H1 (cell line): Measurements from ENCODE around the gene CENPB.

Source experiments
- CHD7 ChIP-seq: fragments of 300-600 bp; sonication (generic); IDR thresholded peaks from 2 replicates; pipeline ENCODE4 v1.7.1; 2012; ENCODE audit warnings: low read length, moderate library complexity, mild to moderate bottlenecking, inconsistent platforms; ENCODE audit not compliant: insufficient replicate concordance
- CTCF ChIP-seq, 3 experiments: IDR thresholded peaks; 1 replicate in 2 of 3; 2 replicates in 1 of 3; pipeline versions ENCODE4 v1.5.1 to v1.6.1; 2011; ENCODE audit warnings: low read length in 3 of 3, mild to moderate bottlenecking in 3 of 3, inconsistent platforms in 2 of 3, low read depth in 1 of 3, moderate library complexity in 1 of 3; ENCODE audit not compliant: insufficient read depth in 1 of 3; ENCODE audit errors: control extremely low read depth in 1 of 3
- EP300 ChIP-seq, 2 experiments: IDR thresholded peaks; 1 replicate in 1 of 2; 2 replicates in 1 of 2; pipeline ENCODE4 v1.6.1; 2011 to 2012; ENCODE audit warnings: low read depth in 2 of 2, low read length in 2 of 2, mild to moderate bottlenecking in 2 of 2, borderline replicate concordance in 1 of 2, inconsistent platforms in 1 of 2, moderate library complexity in 1 of 2
- EZH2 ChIP-seq: fragments of 200-600 bp; sonication (generic); IDR thresholded peaks from 2 replicates; pipeline ENCODE4 v1.7.1; 2012; ENCODE audit warnings: low read depth, mild to moderate bottlenecking, moderate library complexity, low read length, inconsistent platforms; ENCODE audit not compliant: severe bottlenecking
- GTF2F1 ChIP-seq: IDR thresholded peaks from 2 replicates; pipeline ENCODE4 v1.6.1; 2012; ENCODE audit warnings: low read depth, low read length, improper control_type of control experiment, borderline replicate concordance
- POLR2A ChIP-seq, 2 experiments: IDR thresholded peaks; 1 replicate in 1 of 2; 2 replicates in 1 of 2; pipeline ENCODE4 v1.6.1; 2011; ENCODE audit warnings: low read depth in 2 of 2, low read length in 2 of 2, mild to moderate bottlenecking in 2 of 2; ENCODE audit errors: control extremely low read depth in 1 of 2
- TAF1 ChIP-seq: IDR thresholded peaks from 2 replicates; pipeline ENCODE4 v1.6.1; 2011; ENCODE audit warnings: mild to moderate bottlenecking, low read depth, low read length
- USF2 ChIP-seq: IDR thresholded peaks from 2 replicates; pipeline ENCODE4 v1.6.1; 2011; ENCODE audit warnings: low read length, improper control_type of control experiment

- TF ChIP-seq EZH2 (no peak), CTCF (IDR thresholded peaks at IDR 0.05; ENCODE audit: control extremely low read depth in 1 of 3, insufficient read depth in 1 of 3, low read depth in 1 of 3, low read length in 3 of 3) (peak in 2 of 3 experiments; percentile 13 to 35; a peak in 2 of 4 replicates), EP300 (IDR thresholded peaks at IDR 0.05; ENCODE audit: borderline replicate concordance in 1 of 2, low read depth in 2 of 2, low read length in 2 of 2) (no peak), POLR2A (IDR thresholded peaks at IDR 0.05; ENCODE audit: control extremely low read depth in 1 of 2, low read depth in 2 of 2, low read length in 2 of 2) (peak in 1 of 2 experiments; percentile 71; a peak in 2 of 3 replicates), USF2 (peak; percentile 89), CHD7 (no peak), GTF2F1 (no peak), TAF1 (no peak)
These were observed 18.9 kb downstream of the CENPB start, which contains the start of gene ADISSP for GRCh38 chr20:3767427-3768341.
